HPDE6-E6E7 (cell line): ENCODE measurements around the gene KIRREL3.

ENCODE experiments used
- DNase-seq: peaks from one replicate; pipeline ENCODE4 v3.0.0; 2011; ENCODE audit warnings: missing footprints; ENCODE audit errors: extremely low spot score

The KIRREL3 gene

DNA sequence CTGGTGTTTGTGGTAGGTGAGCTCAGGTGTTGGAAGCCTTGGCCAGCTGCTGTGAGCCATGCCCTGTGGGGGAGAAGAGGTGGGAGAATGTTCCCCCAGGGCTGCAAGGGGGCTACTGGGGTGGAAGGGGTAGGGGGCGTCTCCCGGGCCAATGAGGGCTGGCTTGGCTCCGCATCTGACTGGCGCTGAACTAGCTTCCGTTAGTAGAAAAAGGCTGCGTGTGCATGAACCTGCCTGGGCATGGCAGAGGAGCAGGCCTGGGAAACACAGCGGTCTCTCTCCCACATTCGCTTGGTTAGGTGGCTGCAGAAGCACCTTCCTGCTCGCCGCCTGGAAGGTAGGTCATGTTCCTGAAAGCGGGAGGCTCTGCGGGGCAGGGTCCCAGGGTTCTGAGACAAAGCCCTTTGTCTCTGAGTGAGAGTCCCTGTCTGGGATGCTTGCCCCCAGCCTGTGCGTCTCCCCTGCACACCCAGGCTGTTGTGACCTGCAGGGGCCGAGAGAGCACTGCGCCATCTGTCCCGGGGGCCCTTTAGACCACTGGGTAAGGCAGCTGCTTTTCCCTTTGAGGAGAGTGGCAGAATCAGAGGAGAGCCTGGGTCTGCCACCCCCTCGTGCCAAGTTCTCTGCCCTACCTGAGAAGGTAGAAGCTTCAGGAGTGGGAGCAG is 466.3 kb downstream of the KIRREL3 start:
- DNase-seq, result no peak

DNA sequence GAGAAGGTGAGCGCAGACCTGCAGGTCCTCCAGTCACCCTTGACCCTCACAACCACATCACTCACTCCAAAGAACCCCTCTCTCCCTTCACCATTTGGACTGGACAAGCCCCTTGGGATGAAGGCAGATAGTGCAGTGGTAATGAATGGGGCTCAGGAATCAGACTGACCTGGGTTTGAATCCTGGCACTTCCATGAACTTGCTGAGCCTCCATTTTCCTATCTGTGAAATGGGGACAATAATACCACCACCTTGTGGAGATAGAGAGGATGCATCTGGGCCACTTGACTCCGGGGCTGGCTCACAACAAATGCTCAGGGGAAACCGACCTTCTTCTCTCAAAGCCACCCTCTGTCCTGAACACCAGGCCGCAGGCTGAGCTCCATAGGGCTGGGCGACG is 467.0 kb downstream of the KIRREL3 start:
- no peak for DNase-seq

- DNase-seq, result no peak
These were observed 470.2 kb downstream of the KIRREL3 start for GRCh38 chr11:126530416-126530815.

GRCh38 chr11:126529037-126529436 is 471.5 kb downstream of the KIRREL3 start:
- DNase-seq, result no peak

- no peak for DNase-seq
These were observed 472.5 kb downstream of the KIRREL3 start for GRCh38 chr11:126528075-126528474.

- DNase-seq, result no peak
These were observed 472.9 kb downstream of the KIRREL3 start for GRCh38 chr11:126527651-126528050.

GRCh38 chr11:126526471-126526870 is 474.1 kb downstream of the KIRREL3 start:
- DNase-seq, result no peak

DNA sequence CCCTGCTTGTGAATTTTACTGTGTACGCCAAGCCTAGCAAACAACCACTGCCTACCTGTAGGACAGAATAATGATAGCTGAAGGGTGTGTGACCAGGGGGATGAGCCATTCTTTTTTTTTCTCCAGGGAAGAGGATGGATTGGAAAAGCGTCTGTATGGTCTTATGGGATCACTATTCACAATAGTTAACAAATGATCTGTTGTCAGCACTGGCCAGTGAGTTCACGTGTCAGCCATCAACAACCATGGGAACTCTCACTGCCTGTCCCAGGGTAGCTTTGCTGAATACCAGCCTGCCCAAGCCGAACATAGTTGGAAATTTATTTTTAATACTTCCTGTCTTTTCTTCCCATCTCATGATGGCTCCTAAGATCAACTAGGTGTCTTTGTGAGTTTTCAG is 474.9 kb downstream of the KIRREL3 start:
- DNase-seq, result no peak

DNA sequence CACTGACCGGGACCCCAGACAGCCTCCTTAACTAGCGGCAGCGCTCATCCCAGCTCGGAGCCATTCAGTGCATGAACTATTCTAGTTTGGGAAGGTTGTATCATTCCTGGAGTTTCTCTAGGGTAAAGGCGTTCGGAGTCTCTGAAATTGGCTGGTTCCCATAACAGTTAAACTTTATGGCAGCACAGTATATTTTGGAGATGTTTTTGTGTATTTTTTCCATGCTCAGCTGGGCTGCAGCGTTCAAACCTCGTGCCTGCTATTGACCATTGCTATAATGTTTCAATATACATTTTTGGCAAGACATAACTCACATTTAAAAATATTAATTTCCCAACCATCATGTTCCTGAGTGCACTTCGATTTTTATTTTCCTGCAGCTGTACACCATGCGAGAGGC is 475.4 kb downstream of the KIRREL3 start:
- no peak for DNase-seq

DNA sequence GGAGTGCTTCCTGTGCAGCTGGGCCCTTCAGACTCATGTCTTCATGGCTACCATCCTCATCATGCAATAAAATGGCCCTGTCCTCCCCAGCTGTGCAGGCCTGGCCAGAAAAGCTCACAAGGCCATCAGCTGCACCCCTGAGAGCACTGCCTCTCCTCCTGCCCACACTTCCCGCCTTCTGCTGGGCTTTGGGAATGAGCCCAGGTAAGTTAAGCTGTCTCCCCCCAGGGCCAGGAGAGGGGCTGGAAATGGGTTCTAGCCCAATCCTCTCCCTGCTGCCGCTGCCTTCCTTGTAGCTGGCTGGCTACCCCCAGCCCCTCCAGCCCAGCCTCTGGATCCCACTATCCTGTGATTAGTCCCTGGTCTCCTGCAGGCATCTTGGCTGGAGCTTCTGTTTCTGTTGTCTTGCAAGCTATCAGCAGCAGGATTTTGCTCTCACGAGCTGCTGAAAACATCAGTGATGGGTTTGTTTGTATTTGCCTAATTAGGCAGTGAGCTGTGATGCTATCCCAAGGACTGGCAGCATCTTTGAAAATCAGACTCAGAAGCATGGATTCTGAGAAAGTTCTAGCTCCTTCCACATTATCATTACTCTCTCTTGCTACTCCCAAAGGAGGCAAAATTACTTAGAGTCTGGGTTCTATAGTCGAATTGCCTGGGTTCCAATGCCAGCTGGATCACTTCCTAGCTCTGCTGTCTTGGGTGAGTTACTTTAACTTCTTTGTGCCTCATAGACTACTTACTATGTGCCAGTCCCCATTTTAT is 476.9 kb downstream of the KIRREL3 start:
- DNase-seq, result no peak

GRCh38 chr11:126522606-126523005 is 478.0 kb downstream of the KIRREL3 start:
- no peak for DNase-seq

- no peak for DNase-seq
These were observed 478.4 kb downstream of the KIRREL3 start for GRCh38 chr11:126522152-126522551.

DNA sequence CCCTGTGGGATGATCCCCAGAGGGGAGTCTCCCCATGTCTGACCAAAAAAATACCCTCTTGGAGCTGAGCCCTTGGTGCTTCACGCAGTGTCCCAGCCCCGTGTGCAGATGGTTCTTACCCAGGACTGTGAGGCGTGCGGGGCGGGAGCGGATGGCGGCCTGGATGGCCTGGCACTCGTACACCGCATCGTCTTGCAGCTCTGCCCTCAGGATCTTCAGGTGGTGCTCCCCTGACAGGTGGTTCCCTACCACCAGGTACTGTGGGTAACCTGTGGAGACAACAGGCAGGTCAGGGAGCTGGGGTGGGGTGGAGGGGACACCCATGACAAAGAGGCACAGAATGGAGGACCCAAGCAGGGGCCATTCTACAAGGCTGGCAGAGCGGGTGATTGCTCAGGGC is 479.4 kb downstream of the KIRREL3 start:
- DNase-seq, result no peak

DNA sequence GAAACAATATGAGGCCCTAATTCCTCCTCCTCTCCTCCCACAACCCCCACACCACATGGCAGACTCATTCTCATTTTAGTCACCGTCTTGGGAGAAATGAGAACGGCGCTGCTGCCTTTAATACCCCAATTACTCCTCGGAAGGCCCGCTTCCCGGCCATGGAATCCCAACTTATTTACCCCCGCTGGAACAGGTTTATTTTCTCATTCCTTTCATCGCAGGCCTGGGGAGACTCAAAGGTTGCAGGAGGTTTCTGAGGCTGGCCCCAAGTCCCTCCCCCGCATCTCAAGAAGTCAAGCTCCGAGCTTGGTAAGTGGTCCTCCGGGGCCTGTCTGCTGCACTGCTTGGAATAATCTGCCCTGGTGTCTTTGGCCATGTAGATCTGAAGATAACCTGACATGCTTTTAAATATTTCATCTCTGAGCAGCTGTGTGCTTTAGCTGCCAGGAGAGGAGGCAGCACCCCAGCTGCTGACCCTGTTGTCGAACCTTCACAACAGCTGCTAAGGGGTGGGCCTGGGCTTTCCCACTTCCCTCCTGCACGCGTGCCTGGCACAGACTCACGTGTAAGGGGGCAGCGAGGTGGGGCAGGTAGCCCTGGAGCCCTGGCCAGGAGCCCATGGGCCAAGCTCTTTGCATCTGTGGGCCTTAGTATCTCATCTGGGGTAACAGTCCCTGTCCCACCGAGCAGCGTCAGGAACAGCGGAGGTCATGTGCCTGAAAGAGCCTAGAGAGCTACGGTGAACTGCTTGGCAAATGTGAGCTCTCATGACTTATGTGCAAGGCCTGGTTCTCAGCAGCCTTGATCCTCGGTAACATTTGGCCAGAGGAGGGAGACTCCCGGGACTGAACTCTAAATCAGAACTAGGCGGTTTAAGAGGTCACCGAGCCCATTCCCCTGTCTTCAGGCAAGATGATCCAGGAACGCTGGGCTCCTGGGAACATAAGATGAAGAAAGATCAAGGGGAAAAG is 480.5 kb downstream of the KIRREL3 start:
- no peak for DNase-seq

DNA sequence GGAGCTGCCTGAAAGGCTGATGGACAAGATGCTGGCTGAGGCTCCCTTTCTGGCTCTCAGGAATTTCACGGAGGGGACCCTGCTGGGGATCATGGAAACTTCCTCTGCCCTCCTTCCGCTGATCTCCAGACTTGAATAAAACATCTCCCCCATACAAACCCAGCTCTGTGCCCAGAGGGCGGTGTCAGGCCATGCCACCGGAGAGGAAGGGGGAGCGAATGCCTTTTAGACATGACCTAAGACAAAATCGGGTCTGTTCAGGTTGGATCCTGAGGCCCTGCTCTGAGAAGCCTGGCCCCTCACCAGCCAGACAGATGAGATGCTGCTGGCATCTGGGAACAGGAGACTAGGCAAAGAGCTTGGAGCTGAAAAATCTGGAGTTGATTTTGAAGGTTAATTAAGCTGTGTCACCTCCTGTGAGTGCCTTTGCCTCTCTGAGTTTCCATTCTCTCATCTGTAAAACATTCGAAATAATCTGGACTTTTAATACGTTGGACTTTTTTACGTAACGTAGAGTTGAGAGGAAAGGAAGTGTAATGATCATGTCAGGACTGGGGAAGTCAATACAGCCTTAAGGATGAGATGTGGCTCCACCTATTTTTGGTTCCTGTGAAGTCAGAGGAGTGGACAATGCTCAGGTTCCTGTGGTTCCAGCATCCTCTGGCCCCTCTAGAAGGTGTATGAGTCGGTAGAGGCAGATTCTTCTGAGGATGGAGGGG is 481.4 kb downstream of the KIRREL3 start:
- no peak for DNase-seq

- no peak for DNase-seq
These were observed 482.2 kb downstream of the KIRREL3 start for GRCh38 chr11:126518071-126518971.

DNA sequence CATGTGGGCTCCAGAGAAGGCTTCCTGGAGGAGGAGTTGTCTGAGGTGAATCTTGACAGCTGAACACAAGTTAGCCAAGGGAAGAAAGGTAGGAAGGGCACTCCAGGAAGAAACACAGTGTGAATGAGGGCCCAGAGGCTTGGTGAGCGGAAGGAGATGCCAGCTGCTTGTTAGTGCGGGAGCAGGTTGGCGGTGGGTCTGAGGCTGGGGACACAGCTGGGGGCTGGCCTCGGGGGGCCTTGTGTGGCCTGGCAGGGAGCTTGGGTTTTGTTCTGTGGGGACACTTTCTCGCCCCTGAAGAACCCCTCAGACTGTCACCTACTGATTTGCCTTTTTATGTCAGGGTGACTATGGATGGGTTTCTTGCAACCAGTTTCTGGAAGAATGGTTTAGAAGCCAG is 485.1 kb downstream of the KIRREL3 start:
- no peak for DNase-seq

DNA sequence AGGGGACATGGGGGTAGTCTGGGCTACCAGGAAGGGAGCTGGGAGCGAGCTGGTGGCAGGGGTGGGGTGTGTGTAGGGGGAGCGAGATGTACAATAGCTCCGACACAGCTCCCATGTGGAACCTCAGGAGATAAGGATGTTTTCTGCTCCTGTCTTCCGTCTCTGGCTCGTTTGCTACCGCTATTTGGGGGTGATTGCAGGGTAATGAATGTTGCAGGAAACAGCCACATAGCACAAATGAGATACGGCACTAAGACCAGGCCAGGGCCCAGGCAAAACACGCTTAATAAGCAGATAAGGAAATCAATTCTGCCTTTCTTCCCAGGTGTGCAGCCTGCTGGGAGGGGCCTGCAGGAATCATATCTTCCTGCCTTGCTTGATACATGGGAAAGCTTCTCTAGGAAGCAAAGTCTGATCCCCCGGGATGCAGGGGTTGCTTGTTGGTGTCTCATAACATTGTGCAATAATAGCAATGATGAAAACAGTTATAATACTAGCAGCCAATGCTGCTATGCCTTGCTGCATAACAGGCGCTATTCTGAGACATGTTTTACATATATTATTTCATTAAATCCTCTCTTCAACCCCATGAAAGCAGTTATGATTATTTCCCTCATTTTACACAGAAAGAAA is 486.4 kb downstream of the KIRREL3 start:
- no peak for DNase-seq

GRCh38 chr11:126512741-126513715 is 487.5 kb downstream of the KIRREL3 start:
- DNase-seq, result no peak
